ENCODE results near the gene KRTAP17-1.

The KRTAP17-1 gene

GRCh38 chr17:41345992-41346391, 30.5 kb upstream of the KRTAP17-1 start:
- Histone ChIP-seq H3K4me1 (ENCODE audit: control insufficient read depth, insufficient read depth, low read length, poor library complexity, severe bottlenecking) (peaks cover 8% of the 10 kb centered on the region), H3K27me3 (replicated peaks; ENCODE audit: control insufficient read depth, insufficient read depth, low read length, poor library complexity, severe bottlenecking) (no peaks in the 10 kb centered on the region), H3K36me3 (ENCODE audit: control insufficient read depth, insufficient read depth, low read length) (no peaks in the 10 kb centered on the region), H3K4me3 (ENCODE audit: insufficient read depth, low read depth, low read length, poor library complexity, severe bottlenecking) (no peak overlapping the region), H3K9me3 (ENCODE audit: control insufficient read depth, low read length) (peaks cover 4% of the 10 kb centered on the region), H3K27ac (ENCODE audit: insufficient read depth, low read length, poor library complexity, severe bottlenecking) (no peak overlapping the region)
- DNase-seq, result no peak

GRCh38 chr17:41343029-41343428, 27.5 kb upstream of the KRTAP17-1 start:
- Histone ChIP-seq H3K36me3 (ENCODE audit: control insufficient read depth, insufficient read depth, low read length) (no peaks in the 10 kb centered on the region), H3K27me3 (replicated peaks; ENCODE audit: control insufficient read depth, insufficient read depth, low read length, poor library complexity, severe bottlenecking) (no peaks in the 10 kb centered on the region), H3K4me3 (ENCODE audit: insufficient read depth, low read depth, low read length, poor library complexity, severe bottlenecking) (no peak overlapping the region), H3K4me1 (ENCODE audit: control insufficient read depth, insufficient read depth, low read length, poor library complexity, severe bottlenecking) (peaks cover 25% of the 10 kb centered on the region), H3K27ac (ENCODE audit: insufficient read depth, low read length, poor library complexity, severe bottlenecking) (no peak overlapping the region), H3K9me3 (ENCODE audit: control insufficient read depth, low read length) (peaks cover 4% of the 10 kb centered on the region)
- DNase-seq, result no peak

GRCh38 chr17:41340934-41341861, 25.7 kb upstream of the KRTAP17-1 start:
- Histone ChIP-seq H3K27ac (ENCODE audit: insufficient read depth, low read length, poor library complexity, severe bottlenecking) (peak overlapping the region; percentile 87), H3K36me3 (ENCODE audit: control insufficient read depth, insufficient read depth, low read length) (no peaks in the 10 kb centered on the region), H3K4me1 (ENCODE audit: control insufficient read depth, insufficient read depth, low read length, poor library complexity, severe bottlenecking) (peaks cover 25% of the 10 kb centered on the region), H3K4me3 (ENCODE audit: insufficient read depth, low read depth, low read length, poor library complexity, severe bottlenecking) (no peak overlapping the region), H3K27me3 (replicated peaks; ENCODE audit: control insufficient read depth, insufficient read depth, low read length, poor library complexity, severe bottlenecking) (no peaks in the 10 kb centered on the region), H3K9me3 (ENCODE audit: control insufficient read depth, low read length) (peaks cover 4% of the 10 kb centered on the region)
- DNase-seq, result peak; percentile 34 to 51 (median 34)

- Histone ChIP-seq H3K27ac (ENCODE audit: insufficient read depth, low read length, poor library complexity, severe bottlenecking) (peak overlapping the region; percentile 87), H3K36me3 (ENCODE audit: control insufficient read depth, insufficient read depth, low read length) (no peaks in the 10 kb centered on the region), H3K4me3 (ENCODE audit: insufficient read depth, low read depth, low read length, poor library complexity, severe bottlenecking) (no peak overlapping the region), H3K4me1 (ENCODE audit: control insufficient read depth, insufficient read depth, low read length, poor library complexity, severe bottlenecking) (peaks cover 31% of the 10 kb centered on the region), H3K9me3 (ENCODE audit: control insufficient read depth, low read length) (peaks cover 4% of the 10 kb centered on the region), H3K27me3 (replicated peaks; ENCODE audit: control insufficient read depth, insufficient read depth, low read length, poor library complexity, severe bottlenecking) (no peaks in the 10 kb centered on the region)
- no peak for DNase-seq
Observed at GRCh38 chr17:41340494-41340893, 25.0 kb upstream of the KRTAP17-1 start.

- H3K9me3 ChIP-seq (ENCODE audit: control insufficient read depth, low read length), result peaks cover 4% of the 10 kb centered on the region
- H3K36me3 ChIP-seq (ENCODE audit: control insufficient read depth, insufficient read depth, low read length), result no peaks in the 10 kb centered on the region
- no peak overlapping the region for H3K4me3 ChIP-seq (ENCODE audit: insufficient read depth, low read depth, low read length, poor library complexity, severe bottlenecking)
- peaks cover 39% of the 10 kb centered on the region for H3K4me1 ChIP-seq (ENCODE audit: control insufficient read depth, insufficient read depth, low read length, poor library complexity, severe bottlenecking)
- DNase-seq, result no peak
- peak overlapping the region; percentile 87 for H3K27ac ChIP-seq (ENCODE audit: insufficient read depth, low read length, poor library complexity, severe bottlenecking)
- H3K27me3 ChIP-seq (replicated peaks; ENCODE audit: control insufficient read depth, insufficient read depth, low read length, poor library complexity, severe bottlenecking), result no peaks in the 10 kb centered on the region
Observed at GRCh38 chr17:41339571-41340172, 24.2 kb upstream of the KRTAP17-1 start.

- no peaks in the 10 kb centered on the region for H3K36me3 ChIP-seq (ENCODE audit: control insufficient read depth, insufficient read depth, low read length)
- DNase-seq, result peak; percentile 35 to 43 (median 42)
- H3K27ac ChIP-seq (ENCODE audit: insufficient read depth, low read length, poor library complexity, severe bottlenecking), result peak overlapping the region; percentile 87
- H3K27me3 ChIP-seq (replicated peaks; ENCODE audit: control insufficient read depth, insufficient read depth, low read length, poor library complexity, severe bottlenecking), result no peaks in the 10 kb centered on the region
- H3K4me3 ChIP-seq (ENCODE audit: insufficient read depth, low read depth, low read length, poor library complexity, severe bottlenecking), result no peak overlapping the region
- peaks cover 41% of the 10 kb centered on the region for H3K4me1 ChIP-seq (ENCODE audit: control insufficient read depth, insufficient read depth, low read length, poor library complexity, severe bottlenecking)
- H3K9me3 ChIP-seq (ENCODE audit: control insufficient read depth, low read length), result peaks cover 4% of the 10 kb centered on the region
Observed at GRCh38 chr17:41338961-41339485, 23.5 kb upstream of the KRTAP17-1 start.

GRCh38 chr17:41335747-41336146, 20.2 kb upstream of the KRTAP17-1 start:
- H3K4me1 ChIP-seq (ENCODE audit: control insufficient read depth, insufficient read depth, low read length, poor library complexity, severe bottlenecking), result peaks cover 31% of the 10 kb centered on the region
- H3K9me3 ChIP-seq (ENCODE audit: control insufficient read depth, low read length), result no peaks in the 10 kb centered on the region
- no peaks in the 10 kb centered on the region for H3K27me3 ChIP-seq (replicated peaks; ENCODE audit: control insufficient read depth, insufficient read depth, low read length, poor library complexity, severe bottlenecking)
- no peak overlapping the region for H3K27ac ChIP-seq (ENCODE audit: insufficient read depth, low read length, poor library complexity, severe bottlenecking)
- no peak for DNase-seq
- H3K4me3 ChIP-seq (ENCODE audit: insufficient read depth, low read depth, low read length, poor library complexity, severe bottlenecking), result no peak overlapping the region
- no peaks in the 10 kb centered on the region for H3K36me3 ChIP-seq (ENCODE audit: control insufficient read depth, insufficient read depth, low read length)

- H3K27ac ChIP-seq (ENCODE audit: insufficient read depth, low read length, poor library complexity, severe bottlenecking), result no peak overlapping the region
- no peak overlapping the region for H3K4me3 ChIP-seq (ENCODE audit: insufficient read depth, low read depth, low read length, poor library complexity, severe bottlenecking)
- H3K27me3 ChIP-seq (replicated peaks; ENCODE audit: control insufficient read depth, insufficient read depth, low read length, poor library complexity, severe bottlenecking), result no peaks in the 10 kb centered on the region
- no peaks in the 10 kb centered on the region for H3K36me3 ChIP-seq (ENCODE audit: control insufficient read depth, insufficient read depth, low read length)
- no peak for DNase-seq
- peaks cover 20% of the 10 kb centered on the region for H3K4me1 ChIP-seq (ENCODE audit: control insufficient read depth, insufficient read depth, low read length, poor library complexity, severe bottlenecking)
- H3K9me3 ChIP-seq (ENCODE audit: control insufficient read depth, low read length), result no peaks in the 10 kb centered on the region
Observed at GRCh38 chr17:41334385-41335305, 19.1 kb upstream of the KRTAP17-1 start.

GRCh38 chr17:41333836-41334235, 18.3 kb upstream of the KRTAP17-1 start:
- no peak overlapping the region for H3K27ac ChIP-seq (ENCODE audit: insufficient read depth, low read length, poor library complexity, severe bottlenecking)
- no peak for DNase-seq
- no peaks in the 10 kb centered on the region for H3K27me3 ChIP-seq (replicated peaks; ENCODE audit: control insufficient read depth, insufficient read depth, low read length, poor library complexity, severe bottlenecking)
- H3K9me3 ChIP-seq (ENCODE audit: control insufficient read depth, low read length), result no peaks in the 10 kb centered on the region
- peaks cover 16% of the 10 kb centered on the region for H3K4me1 ChIP-seq (ENCODE audit: control insufficient read depth, insufficient read depth, low read length, poor library complexity, severe bottlenecking)
- no peaks in the 10 kb centered on the region for H3K36me3 ChIP-seq (ENCODE audit: control insufficient read depth, insufficient read depth, low read length)
- H3K4me3 ChIP-seq (ENCODE audit: insufficient read depth, low read depth, low read length, poor library complexity, severe bottlenecking), result no peak overlapping the region
